Stimulated activated CD4-positive, alpha-beta T cell treated with anti-CD3 and anti-CD28 coated beads, Interleukin-15, amount 100 ng/mL, for 1 hour (primary cell): Measurements from ENCODE around the gene ATP9A.
"Not testable (repeated sequence)": the region's sequence is repeated elsewhere in the genome, so short reads cannot be mapped to it uniquely, and the experiment has no call there.

ENCODE experiments used
- DNase-seq, 2 donors: peaks; one replicate each; pipeline ENCODE4 v3.0.0-alpha.2; 2020; ENCODE audit warnings: low read depth in 1 of 2, low spot score in 1 of 2

The ATP9A gene

DNA sequence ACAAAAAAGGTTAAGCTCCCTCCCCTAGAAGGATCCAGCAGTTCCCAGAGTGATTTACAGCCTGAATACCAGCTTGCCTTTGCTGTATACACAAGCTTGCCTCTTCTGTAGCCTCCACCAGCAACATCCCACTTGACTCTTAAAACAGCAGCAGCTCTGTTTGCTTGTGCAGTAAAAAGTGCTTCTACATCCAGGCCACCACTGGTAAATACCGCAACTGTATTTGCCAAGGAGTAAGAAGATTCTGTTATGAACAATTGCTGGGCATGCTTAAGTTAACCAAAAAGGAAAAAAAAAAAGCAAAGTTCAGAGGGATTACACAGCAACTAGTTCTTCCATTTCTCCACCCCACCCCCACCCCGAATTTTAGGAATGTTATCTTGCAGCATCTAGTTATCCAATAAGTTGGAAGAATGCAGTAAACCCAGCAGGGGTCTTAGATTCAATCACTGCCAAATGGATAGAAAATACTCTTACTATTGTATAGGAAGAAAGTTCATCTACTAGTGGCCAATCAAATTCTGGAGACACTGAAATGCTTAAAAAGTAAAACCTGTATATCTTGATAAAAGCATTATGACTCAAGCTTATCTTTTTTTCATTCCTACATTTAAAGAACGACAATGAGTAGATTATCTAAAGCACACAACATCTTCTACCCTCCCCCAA, 29.3 kb upstream of the ATP9A start:
- DNase-seq = no peak

- no peak for DNase-seq
Observed at GRCh38 chr20:51796340-51796739, 28.1 kb upstream of the ATP9A start.

DNA sequence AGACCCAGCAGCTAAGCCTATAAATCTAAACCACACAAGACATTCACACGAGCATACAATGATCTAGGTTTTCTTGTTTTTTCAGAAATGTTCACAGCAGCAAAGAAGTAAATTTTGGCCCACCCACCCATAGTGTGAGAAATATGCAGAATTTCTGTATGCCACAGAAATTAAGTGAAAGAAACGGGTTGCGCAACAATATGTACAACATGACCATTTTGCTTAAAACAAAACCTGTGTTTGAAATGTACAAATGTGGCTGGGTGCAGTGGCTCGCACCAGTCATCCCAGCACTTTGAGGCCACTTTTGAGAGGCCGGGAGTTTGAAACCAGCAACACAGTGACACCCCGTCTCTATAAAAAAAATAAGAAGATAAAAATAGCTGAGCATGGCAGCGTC, 24.8 kb upstream of the ATP9A start:
- DNase-seq = no peak

DNA sequence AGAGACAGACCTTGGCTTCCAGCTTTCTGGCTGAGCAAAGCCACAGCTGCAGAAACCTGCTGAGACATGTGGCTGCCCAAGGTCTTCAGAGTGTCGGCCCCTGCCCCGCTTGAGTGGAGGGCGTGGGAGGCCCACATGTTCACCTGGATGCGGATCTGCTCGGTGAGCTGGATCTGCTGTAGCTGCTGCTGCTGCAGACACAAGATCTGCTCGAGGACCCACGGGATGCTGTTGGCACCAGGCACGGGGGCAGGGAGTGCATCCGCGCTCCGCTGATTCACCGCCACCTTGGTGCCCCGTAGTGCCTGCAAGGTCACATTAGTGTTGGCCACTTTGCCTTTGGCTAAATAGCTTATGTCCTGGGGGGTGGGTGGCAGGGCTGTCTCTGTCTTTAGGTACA, 23.4 kb upstream of the ATP9A start:
- no peak for DNase-seq

DNA sequence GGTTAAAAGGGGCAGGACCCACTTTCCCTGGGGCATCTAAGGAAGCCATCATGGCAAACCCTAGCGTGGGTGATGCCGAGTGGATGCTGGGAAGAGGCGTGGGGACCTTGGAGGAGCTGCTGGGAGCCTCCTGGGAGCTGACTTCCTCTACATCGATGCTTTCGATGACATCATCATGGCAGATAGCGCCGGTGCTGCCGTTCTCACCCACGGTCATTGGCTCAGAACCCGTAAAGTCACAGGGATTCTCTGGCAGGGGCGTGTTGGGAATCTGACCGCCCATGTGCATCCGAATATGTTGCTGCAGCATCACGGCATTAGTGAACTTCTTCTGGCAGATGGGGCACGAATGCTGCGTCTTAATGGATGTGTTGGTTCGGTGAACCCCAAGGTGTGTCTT, 22.1 kb upstream of the ATP9A start:
- no peak for DNase-seq

- DNase-seq = no peak
Observed at GRCh38 chr20:51789434-51789833, 21.2 kb upstream of the ATP9A start.

DNA sequence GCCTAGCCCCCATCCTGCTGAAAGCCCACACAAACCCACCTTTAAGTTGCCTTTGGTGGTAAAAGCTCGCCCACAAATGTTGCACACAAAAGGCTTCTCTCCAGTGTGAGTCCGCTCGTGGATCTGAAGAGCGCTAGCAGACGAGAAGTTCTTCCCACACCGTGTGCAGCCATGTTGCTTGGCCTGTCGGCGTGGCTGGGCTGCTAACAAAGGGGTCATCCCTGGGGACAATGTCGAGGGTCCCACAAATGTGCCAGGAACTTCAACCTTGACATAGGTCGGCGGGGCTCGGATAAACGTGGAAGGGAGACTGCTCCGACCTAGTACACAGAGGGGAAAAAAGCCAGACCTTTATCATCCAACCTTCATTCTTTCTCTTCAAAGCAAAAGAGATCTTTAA, 20.6 kb upstream of the ATP9A start:
- DNase-seq = no peak

DNA sequence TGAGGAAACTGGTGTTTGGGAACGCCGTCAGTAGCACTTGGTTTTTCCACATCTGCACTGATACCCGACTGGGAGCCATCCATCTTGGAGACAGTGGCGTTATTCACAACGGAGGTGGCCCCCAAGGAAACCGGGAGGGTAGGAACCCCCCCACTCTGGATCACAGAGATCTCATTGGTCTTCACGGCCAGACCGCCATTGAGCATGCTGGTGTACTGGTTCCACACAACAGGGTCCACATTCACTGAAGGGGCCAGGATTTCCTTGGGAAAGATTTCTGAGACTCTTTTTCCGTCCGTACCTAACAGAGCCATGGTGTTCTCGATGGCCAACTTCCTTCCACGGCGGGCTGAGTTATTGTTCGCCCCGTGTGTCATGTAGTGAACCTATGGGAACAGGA, 16.1 kb upstream of the ATP9A start:
- no peak for DNase-seq

DNA sequence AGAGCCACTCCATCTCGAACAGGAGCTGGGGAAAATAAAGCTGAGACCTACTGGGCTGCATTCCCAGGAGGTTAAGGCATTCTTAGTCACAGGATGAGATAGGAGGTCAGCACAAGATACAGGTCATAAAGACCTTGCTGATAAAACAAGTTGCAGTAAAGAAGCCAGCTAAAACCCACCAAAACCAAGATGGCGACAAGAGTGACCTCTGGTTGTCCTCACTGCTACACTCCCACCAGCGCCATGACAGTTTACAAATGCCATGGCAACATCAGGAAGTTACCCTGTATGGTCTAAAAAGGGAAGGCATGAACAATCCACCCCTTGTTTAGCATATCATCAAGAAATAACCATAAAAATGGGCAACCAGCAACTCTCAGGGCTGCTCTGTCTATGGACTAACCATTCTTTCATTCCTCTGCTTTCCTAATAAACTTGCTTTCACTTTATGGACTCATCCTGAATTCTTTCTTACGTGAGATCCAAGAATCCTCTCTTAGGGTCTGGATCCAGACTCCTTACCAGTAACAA, 10.1 kb upstream of the ATP9A start:
- not testable (repeated sequence) for DNase-seq

- no peak for DNase-seq
Observed at GRCh38 chr20:51775241-51775640, 7.1 kb upstream of the ATP9A start.

GRCh38 chr20:51772236-51772635, 4.0 kb upstream of the ATP9A start:
- no peak for DNase-seq

DNA sequence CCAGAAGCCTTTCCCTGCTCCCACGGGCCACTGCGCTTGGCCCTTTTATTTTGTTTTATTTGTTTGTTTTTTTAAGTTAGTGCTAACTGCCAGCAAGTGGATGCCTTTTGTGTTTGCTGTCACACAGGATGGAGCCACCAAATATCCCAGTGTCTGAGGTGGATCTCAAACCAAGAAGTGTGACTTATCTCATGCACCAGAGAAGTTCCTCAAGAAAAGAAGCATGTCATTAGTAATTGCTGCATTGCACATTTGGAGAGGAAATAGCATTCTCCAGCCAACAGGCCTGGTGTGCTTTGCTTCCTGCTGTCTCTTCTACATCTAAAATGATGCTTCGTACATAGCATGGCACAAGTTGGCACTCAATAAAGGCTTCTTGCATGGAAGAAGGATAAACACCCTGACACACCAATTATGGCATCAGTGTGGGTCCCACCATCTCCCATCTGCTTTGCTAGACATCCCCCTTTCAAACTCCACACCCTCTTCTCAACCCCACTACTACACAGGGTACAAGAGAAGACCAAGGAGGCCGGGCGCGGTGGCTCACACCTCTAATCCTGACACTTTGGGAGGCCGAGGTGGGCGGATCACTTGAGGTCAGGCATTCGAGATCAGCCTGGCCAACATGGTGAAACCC, 1.9 kb upstream of the ATP9A start:
- no peak for DNase-seq

GRCh38 chr20:51768759-51769517, 748 bp upstream of the ATP9A start:
- DNase-seq = no peak

DNA sequence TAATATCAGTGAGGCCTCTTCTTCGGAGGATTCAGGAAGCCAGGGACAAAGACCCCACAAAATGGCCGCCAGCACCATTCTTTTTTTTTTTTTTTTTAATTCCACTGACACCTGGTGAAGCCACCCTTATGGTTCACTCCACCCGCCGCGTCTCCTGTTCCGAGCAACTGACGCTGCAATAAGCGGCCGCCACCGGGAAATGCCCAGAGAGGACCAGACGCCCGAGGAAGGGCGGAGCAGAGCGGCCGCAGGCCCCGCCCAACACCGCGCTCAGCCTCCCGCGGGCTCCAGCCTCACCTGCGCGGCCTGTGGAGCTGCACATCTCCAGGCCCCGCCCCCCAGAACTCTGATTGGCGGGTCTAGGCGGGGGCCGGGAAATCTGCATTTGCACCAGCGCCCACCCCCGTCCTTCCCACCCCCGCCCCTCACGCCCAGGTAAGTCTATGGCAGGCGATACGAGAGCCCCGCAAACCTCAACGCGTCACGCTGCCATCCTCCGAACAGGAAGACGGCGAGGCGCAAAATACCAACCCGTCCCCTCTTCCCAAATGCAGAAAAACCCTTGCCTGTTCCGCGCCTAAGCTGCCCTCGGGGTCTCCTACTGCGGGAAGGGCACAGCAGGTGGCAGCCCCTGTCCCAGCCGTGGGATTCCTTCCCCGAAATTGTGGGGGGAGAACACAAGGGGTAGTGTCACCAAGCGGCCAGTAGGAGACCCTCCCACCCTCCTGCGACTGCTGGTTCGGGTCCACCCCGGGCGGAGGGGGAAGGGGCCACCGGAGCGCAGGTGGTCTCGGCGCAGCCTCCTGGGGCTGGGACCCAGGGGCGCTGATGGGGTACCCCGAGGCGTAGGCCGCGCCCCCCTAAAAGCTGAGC, 960 bp downstream of the ATP9A start:
- peak in 1 of 2 donors; percentile 17 for DNase-seq

DNA sequence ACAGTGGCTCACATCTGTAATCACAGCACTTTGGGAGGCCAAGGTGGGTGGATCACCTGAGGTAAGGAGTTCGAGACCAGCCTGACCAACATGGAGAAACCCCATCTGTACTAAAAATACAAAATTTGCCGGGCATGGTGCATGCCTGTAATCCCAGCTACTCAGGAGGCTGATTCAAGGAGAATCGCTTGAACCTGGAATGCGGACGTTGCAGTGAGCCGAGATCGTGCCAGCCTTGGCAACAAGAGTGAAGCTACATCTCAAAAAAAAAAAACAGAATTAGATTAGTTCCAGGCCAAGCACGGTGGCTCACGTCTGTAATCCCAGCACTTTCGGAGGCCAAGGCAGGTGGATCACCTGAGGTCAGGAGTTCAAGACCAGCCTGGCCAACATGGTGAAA, 2.8 kb downstream of the ATP9A start:
- not testable (repeated sequence) for DNase-seq

GRCh38 chr20:51763965-51764602, 4.1 kb downstream of the ATP9A start:
- no peak for DNase-seq

- DNase-seq = no peak
Observed at GRCh38 chr20:51760905-51761546, 7.2 kb downstream of the ATP9A start.

DNA sequence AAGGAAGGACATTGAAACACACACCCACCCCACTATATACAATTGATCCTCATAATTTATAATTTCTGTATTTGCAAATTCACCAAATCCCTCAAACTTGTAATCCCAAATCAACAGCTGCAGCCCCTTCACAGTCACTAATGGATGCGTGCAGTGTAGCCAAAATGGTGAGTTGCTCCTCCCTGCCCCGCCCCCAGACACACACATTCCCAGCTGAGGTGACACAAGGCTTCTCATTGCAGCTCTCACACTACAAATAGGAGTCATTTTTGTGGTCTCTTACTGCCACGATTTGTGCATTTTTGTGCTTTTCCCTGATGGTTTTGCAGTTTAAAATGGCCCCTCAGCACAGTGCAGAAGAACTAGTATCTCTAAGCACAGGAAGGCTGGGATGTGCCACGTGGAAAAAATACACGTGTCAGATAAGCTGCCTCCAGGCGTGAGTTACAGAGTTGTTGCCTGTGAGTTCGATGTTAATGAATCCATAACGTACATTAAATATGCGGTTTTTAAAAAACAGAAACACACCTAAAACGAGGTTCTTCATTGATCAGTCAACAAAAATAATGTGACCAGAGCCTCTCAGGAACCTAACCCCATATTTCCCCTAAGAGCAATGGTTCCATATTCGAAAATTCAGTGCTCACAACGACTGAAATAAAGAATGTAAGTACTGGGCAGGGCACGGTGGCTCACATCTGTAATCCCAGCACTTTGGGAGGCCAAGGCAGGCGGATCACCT, 8.2 kb downstream of the ATP9A start:
- DNase-seq = no peak

GRCh38 chr20:51758978-51759544, 9.1 kb downstream of the ATP9A start:
- no peak for DNase-seq
